Endothelial cell (in vitro differentiated cells): Measurements from ENCODE around the gene BTBD7. TPM values are rescaled to one million over a fixed set of nuclear protein-coding genes. Genes with fewer than 3 reads are reported as not detected.
"Not testable (repeated sequence)": the region's sequence is repeated elsewhere in the genome, so short reads cannot be mapped to it uniquely, and the experiment has no call there.

Experiments
- DNase-seq: peaks from one replicate; pipeline ENCODE4 v3.0.0; 2021; ENCODE audit warnings: low spot score
- H3K27ac Mint-ChIP-seq: one replicate; pipeline ENCODE4 v1.8.0; 2021; ENCODE audit warnings: mixed read lengths, inconsistent platforms; ENCODE audit not compliant: unreplicated experiment
- H3K27me3 Mint-ChIP-seq: one replicate; pipeline ENCODE4 v1.8.0; 2021; ENCODE audit warnings: mild to moderate bottlenecking, moderate library complexity, mixed read lengths, inconsistent platforms; ENCODE audit not compliant: unreplicated experiment
- H3K36me3 Mint-ChIP-seq: one replicate; pipeline ENCODE4 v1.8.0; 2021; ENCODE audit warnings: mild to moderate bottlenecking, low read depth, mixed read lengths, inconsistent platforms; ENCODE audit not compliant: unreplicated experiment
- H3K4me1 Mint-ChIP-seq: one replicate; pipeline ENCODE4 v1.8.0; 2021; ENCODE audit warnings: mild to moderate bottlenecking, mixed read lengths, inconsistent platforms; ENCODE audit not compliant: unreplicated experiment
- H3K4me3 Mint-ChIP-seq: one replicate; pipeline ENCODE4 v1.8.0; 2021; ENCODE audit warnings: mild to moderate bottlenecking, mixed read lengths, inconsistent platforms; ENCODE audit not compliant: unreplicated experiment
- H3K9me3 Mint-ChIP-seq: one replicate; pipeline ENCODE4 v1.8.0; 2021; ENCODE audit warnings: mixed read lengths, inconsistent platforms; ENCODE audit not compliant: unreplicated experiment
- CTCF ChIP-seq: fragments of 200-600 bp; sonication (generic); IDR thresholded peaks from one replicate; pipeline ENCODE4 v1.5.0; 2021; ENCODE audit warnings: antibody characterized with exemption; ENCODE audit not compliant: unreplicated experiment
- total RNA-seq: library from RNA; stranded (reverse); fragmentation: NEBNext Ultra II Directional; extraction: Animal tissue kit (Norgen Biotek cat#: 25700); gene quantifications from one replicate; pipeline ENCODE4 v1.2.1, GENCODE V29; 2021; ENCODE audit not compliant: unreplicated experiment

Gene BTBD7
- total RNA-seq, 1 donor from 2014 or later: 71.1 TPM

- no peaks in the 10 kb centered on the region for H3K9me3 Mint-ChIP-seq
- no peak overlapping the region for H3K4me3 Mint-ChIP-seq
- H3K27me3 Mint-ChIP-seq: peaks cover 6% of the 10 kb centered on the region
- no peaks in the 10 kb centered on the region for H3K4me1 Mint-ChIP-seq
- DNase-seq: no peak
- no peak for TF ChIP-seq CTCF
- no peak overlapping the region for H3K27ac Mint-ChIP-seq
- H3K36me3 Mint-ChIP-seq: peaks cover 14% of the 10 kb centered on the region
Measured at GRCh38 chr14:93239869-93240677, 92.8 kb downstream of the BTBD7 start.

GRCh38 chr14:93234798-93235197, 98.0 kb downstream of the BTBD7 start:
- TF ChIP-seq CTCF: no peak
- H3K9me3 Mint-ChIP-seq: no peaks in the 10 kb centered on the region
- H3K27me3 Mint-ChIP-seq: peaks cover 4% of the 10 kb centered on the region
- H3K36me3 Mint-ChIP-seq: peaks cover 5% of the 10 kb centered on the region
- no peak for DNase-seq
- H3K4me1 Mint-ChIP-seq: no peaks in the 10 kb centered on the region
- H3K4me3 Mint-ChIP-seq: no peak overlapping the region
- peak overlapping the region; percentile 38 for H3K27ac Mint-ChIP-seq

GRCh38 chr14:93233078-93233477, 99.8 kb downstream of the BTBD7 start:
- DNase-seq, H3K27ac Mint-ChIP-seq, H3K36me3 Mint-ChIP-seq, H3K9me3 Mint-ChIP-seq, H3K4me1 Mint-ChIP-seq, H3K4me3 Mint-ChIP-seq, H3K27me3 Mint-ChIP-seq: not testable (repeated sequence)

- no peak for DNase-seq
- no peaks in the 10 kb centered on the region for H3K4me1 Mint-ChIP-seq
- no peak overlapping the region for H3K4me3 Mint-ChIP-seq
- H3K27ac Mint-ChIP-seq: no peak overlapping the region
- peaks cover 4% of the 10 kb centered on the region for H3K27me3 Mint-ChIP-seq
- peaks cover 12% of the 10 kb centered on the region for H3K36me3 Mint-ChIP-seq
- no peak for TF ChIP-seq CTCF
- no peaks in the 10 kb centered on the region for H3K9me3 Mint-ChIP-seq
Measured at GRCh38 chr14:93232159-93232558, 100.7 kb downstream of the BTBD7 start.

GRCh38 chr14:93231129-93231979, 101.5 kb downstream of the BTBD7 start:
- peaks cover 16% of the 10 kb centered on the region for H3K36me3 Mint-ChIP-seq
- H3K4me3 Mint-ChIP-seq: no peak overlapping the region
- DNase-seq: no peak

More at GRCh38 chr14:93231129-93231979, 101.5 kb downstream of the BTBD7 start:
- Mint-ChIP-seq H3K9me3 (no peaks in the 10 kb centered on the region), H3K27ac (no peak overlapping the region), H3K4me1 (no peaks in the 10 kb centered on the region), H3K27me3 (peaks cover 4% of the 10 kb centered on the region)
- no peak for TF ChIP-seq CTCF
